HCT116 (cell line): ENCODE results near the gene ADAM21.
"Not testable (repeated sequence)": the region's sequence is repeated elsewhere in the genome, so short reads cannot be mapped to it uniquely, and the experiment has no call there.

Source experiments
- ATF3 ChIP-seq: IDR thresholded peaks from 2 replicates; pipeline ENCODE4 v1.6.1; 2012
- CEBPB ChIP-seq: IDR thresholded peaks from 2 replicates; pipeline ENCODE4 v1.6.1; 2012; ENCODE audit warnings: low read depth
- CTCF ChIP-seq, 3 experiments: fragments of 200-600 bp in 1 of 3; sonication (generic) in 1 of 3; IDR thresholded peaks in 2 of 3; conservative IDR thresholded peaks in 1 of 3; 2 replicates each; pipeline ENCODE4 v1.5.1; 2012 to 2017; ENCODE audit warnings: low read depth in 2 of 3, low read length in 2 of 3, antibody characterized with exemption in 1 of 3, borderline replicate concordance in 1 of 3, control low read depth in 1 of 3, mild to moderate bottlenecking in 1 of 3, mixed read lengths in 1 of 3, mixed run types in 1 of 3, moderate library complexity in 1 of 3; ENCODE audit not compliant: insufficient read depth in 1 of 3
- ELF1 ChIP-seq: IDR thresholded peaks from 2 replicates; pipeline ENCODE4 v1.6.1; 2012; ENCODE audit warnings: low read depth, borderline replicate concordance
- EZH2phosphoT487 ChIP-seq: fragments of 200-600 bp; IDR thresholded peaks from 2 replicates; pipeline ENCODE4 v1.6.1; 2018; ENCODE audit warnings: antibody characterized with exemption, borderline replicate concordance
- MAX ChIP-seq: IDR thresholded peaks from 2 replicates; pipeline ENCODE4 v1.6.1; 2012
- POLR2A ChIP-seq: IDR thresholded peaks from 2 replicates; pipeline ENCODE4 v1.7.0; 2011; ENCODE audit warnings: borderline replicate concordance; ENCODE audit not compliant: insufficient read depth, insufficient read length; ENCODE audit errors: extremely low read depth
- REST ChIP-seq: IDR thresholded peaks from 2 replicates; pipeline ENCODE4 v1.6.1; 2012; ENCODE audit warnings: low read depth
- SIN3A ChIP-seq: IDR thresholded peaks from 2 replicates; pipeline ENCODE4 v1.6.1; 2012; ENCODE audit warnings: low read depth
- SP1 ChIP-seq: IDR thresholded peaks from 2 replicates; pipeline ENCODE4 v1.6.1; 2012; ENCODE audit warnings: low read depth
- TCF7L2 ChIP-seq: IDR thresholded peaks from 2 replicates; pipeline ENCODE4 v1.7.0; 2011; ENCODE audit warnings: borderline replicate concordance, inconsistent platforms; ENCODE audit not compliant: insufficient read depth, insufficient read length; ENCODE audit errors: extremely low read depth
- YY1 ChIP-seq: IDR thresholded peaks from 2 replicates; pipeline ENCODE4 v1.6.1; 2011; ENCODE audit warnings: low read length, low read depth, moderate library complexity, mild to moderate bottlenecking; ENCODE audit not compliant: insufficient replicate concordance; ENCODE audit errors: extremely low read depth
- ZBTB33 ChIP-seq: IDR thresholded peaks from 2 replicates; pipeline ENCODE4 v1.6.1; 2011; ENCODE audit warnings: mild to moderate bottlenecking, low read length, moderate library complexity; ENCODE audit not compliant: insufficient replicate concordance; ENCODE audit errors: extremely low read depth
- ZFX ChIP-seq: fragments of 450-650 bp; IDR thresholded peaks from 2 replicates; pipeline ENCODE4 v1.6.1; 2017

- TF ChIP-seq POLR2A; CTCF (IDR thresholded peaks at IDR 0.05 in 2 of 3, conservative IDR thresholded peaks at IDR 0.05 in 1 of 3; ENCODE audit: borderline replicate concordance in 1 of 3, insufficient read depth in 1 of 3, low read depth in 2 of 3, low read length in 2 of 3); MAX; ATF3; ELF1; REST; YY1; CEBPB; EZH2phosphoT487; TCF7L2; ZBTB33; ZFX; SIN3A; SP1: not testable (repeated sequence)
Observed at GRCh38 chr14:70475459-70475858, 23.5 kb downstream of the ADAM21 start.
